ENCODE data around the gene MARCHF10.

GRCh38 chr17:62656446-62656845 lies 151.7 kb downstream of the MARCHF10 start:
- TF ChIP-seq CTCF (IDR thresholded peaks at IDR 0.05) (no peak), POLR2A (IDR thresholded peaks at IDR 0.05; ENCODE audit: low read depth) (no peak), EP300 (IDR thresholded peaks at IDR 0.05) (no peak)
